Measurements from ENCODE around the gene TAF11L8.

DNA sequence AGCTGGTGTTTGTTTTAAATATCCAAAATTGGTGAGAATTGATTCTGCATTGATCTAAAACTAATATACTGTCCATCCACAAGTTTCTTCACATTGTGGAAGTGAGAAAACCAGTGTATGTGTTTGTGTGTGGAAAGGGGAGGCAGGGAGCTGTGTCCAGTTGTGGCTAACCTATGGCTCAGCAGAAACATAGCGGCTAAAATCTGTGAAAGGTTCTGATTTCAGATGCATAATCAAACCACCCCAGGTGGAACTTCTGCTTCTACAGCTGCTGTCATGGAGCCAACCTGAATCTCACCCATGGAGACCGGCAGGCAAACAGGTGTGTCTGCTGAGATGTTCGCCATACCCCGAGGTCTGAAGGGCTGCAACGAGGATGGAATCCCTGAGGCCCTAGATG, 43.4 kb upstream of the TAF11L8 start, which contains the start of gene TAF11L14:
- TF ChIP-seq, protein P1, sequence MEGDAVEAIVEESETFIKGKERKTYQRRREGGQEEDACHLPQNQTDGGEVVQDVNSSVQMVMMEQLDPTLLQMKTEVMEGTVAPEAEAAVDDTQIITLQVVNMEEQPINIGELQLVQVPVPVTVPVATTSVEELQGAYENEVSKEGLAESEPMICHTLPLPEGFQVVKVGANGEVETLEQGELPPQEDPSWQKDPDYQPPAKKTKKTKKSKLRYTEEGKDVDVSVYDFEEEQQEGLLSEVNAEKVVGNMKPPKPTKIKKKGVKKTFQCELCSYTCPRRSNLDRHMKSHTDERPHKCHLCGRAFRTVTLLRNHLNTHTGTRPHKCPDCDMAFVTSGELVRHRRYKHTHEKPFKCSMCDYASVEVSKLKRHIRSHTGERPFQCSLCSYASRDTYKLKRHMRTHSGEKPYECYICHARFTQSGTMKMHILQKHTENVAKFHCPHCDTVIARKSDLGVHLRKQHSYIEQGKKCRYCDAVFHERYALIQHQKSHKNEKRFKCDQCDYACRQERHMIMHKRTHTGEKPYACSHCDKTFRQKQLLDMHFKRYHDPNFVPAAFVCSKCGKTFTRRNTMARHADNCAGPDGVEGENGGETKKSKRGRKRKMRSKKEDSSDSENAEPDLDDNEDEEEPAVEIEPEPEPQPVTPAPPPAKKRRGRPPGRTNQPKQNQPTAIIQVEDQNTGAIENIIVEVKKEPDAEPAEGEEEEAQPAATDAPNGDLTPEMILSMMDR (IDR thresholded peaks at IDR 0.05) = no peak
- no peak for TF ChIP-seq POLR2A (IDR thresholded peaks at IDR 0.05)
